Pulmonary artery endothelial cell (primary cell): ENCODE measurements around the gene RPL28. TPM values are rescaled to one million over a fixed set of nuclear protein-coding genes. Genes with fewer than 3 reads are reported as not detected.
"Not testable (repeated sequence)": the region's sequence is repeated elsewhere in the genome, so short reads cannot be mapped to it uniquely, and the experiment has no call there.

Experiments used
- DNase-seq: peaks from one replicate; pipeline ENCODE4 v3.0.0-alpha.2; 2011; ENCODE audit warnings: low read depth, low spot score
- total RNA-seq: library from RNA; depleted of rRNA; stranded (reverse); fragments of >200 nt; gene quantifications from 2 replicates; pipeline ENCODE4 v1.2.3, GENCODE V29; 2014

Gene RPL28
- total RNA-seq, 1 donor from 2014 or later = 256 TPM

DNA sequence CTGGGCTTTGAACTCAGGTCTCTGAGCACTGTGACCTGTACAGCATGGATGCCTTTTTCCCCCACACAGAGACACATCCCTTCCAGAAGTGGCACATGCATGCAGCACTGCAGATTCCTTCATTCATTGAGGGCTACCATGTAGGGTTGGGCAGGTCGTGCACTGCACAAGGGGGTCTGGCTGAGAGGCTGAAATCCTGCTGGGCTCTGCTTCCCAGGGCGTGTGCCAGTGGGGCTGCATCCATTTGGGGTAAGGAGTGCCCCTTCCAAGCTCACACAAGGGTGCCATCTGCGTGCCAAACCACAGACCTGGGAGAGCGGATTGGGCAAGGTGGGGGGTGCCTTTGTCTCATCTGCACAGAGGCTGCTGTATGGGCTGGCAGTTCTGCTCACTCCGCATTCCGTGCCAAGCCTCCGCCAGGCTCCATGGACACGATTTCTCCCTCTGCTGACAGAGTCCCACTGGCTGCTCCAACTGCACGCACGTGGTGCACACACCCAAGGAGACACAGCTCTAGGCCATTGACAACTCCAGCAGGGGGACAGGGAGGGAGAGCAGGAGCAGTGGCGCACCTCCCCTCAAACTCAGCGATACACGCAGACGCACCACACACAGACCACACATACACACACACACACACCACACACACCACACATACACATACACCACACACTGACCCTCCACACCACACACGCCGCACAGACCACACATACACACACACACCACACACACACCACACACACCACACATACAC, 61.9 kb downstream of the RPL28 start:
- DNase-seq = no peak

GRCh38 chr19:55448175-55448490, 62.4 kb downstream of the RPL28 start:
- DNase-seq = not testable (repeated sequence)

DNA sequence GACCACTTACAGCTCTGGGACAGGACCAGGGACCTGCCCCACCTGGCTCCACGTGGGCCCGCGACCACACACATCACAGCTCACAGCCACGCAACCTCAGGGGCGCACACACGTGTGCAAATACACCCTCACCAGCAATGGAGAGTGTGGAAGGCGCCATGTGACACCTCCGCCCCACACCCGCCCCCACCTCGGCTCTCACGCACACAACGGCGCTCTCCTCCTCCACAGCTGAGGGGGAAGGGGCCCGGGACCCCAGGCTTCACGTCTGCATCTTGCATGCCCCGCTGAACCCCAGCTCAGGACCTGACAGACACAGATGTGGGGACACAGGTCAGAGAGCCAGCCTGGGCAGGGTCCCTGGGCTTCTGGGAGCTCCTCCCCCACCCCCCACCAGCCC, 63.7 kb downstream of the RPL28 start:
- no peak for DNase-seq

DNA sequence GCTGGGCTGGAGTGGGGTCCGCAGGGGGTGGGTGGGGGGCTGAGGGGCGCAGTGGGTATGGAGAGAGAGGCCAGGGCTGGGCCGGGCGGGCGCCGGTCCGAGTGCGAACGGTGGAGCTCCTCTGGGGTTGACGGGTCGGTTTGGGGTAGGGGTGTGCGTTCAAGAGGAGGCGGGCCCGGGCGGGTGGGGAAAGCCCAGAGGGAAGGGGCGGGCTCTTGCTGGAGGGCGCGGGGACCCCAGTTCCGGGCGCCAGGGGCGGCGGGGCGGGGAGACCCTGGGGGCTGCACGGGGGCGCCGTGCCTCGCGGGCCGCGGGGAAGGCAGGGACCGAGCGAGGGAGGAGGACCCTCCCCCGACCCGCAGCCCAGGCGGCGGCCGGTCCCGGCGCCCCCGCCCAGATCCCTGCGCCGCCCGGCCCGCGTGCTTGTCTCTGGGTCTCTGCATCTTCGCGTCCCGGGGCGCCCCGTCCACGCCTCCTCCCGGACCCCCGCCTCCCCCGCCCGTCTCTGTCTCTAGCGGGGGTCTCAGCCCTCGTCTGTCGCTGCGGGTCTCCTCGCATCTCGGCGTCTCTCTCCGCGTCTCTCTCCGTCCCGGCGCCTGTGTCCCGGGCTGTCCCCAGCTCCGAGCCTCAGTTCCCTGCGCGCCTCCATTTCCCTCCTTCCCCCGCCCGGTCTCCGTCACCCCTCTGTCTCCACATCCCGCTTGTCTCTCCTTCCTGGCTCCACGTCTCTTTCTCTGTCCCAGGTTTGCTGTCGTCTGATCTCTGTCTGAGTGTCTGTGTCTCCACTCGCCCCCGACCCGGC, 65.6 kb downstream of the RPL28 start:
- DNase-seq = no peak

- DNase-seq = no peak
Measured at GRCh38 chr19:55451965-55452748, 66.4 kb downstream of the RPL28 start.

Other genes starting within 250 kb of the RPL28 start
- 2.0 and 2.3 TPM in 2 replicates for gene TNNT1, start 236.7 kb upstream of the RPL28 start, total RNA-seq
- gene TNNI3, start 228.2 kb upstream of the RPL28 start, total RNA-seq = not detected in 2 replicates
- gene DNAAF3, start 219.3 kb upstream of the RPL28 start, total RNA-seq = 0.32 and 0.73 TPM in 2 replicates
- not detected in 2 replicates for gene SYT5, start 205.6 kb upstream of the RPL28 start, total RNA-seq
- 0.46 and 1.2 TPM in 2 replicates for gene PTPRH, start 176.4 kb upstream of the RPL28 start, total RNA-seq
- gene TMEM86B, start 157.2 kb upstream of the RPL28 start, total RNA-seq = 0.73 and 1.1 TPM in 2 replicates
- 32.5 and 33.0 TPM in 2 replicates for gene PPP6R1, start 126.9 kb upstream of the RPL28 start, total RNA-seq
- gene HSPBP1, start 105.8 kb upstream of the RPL28 start, total RNA-seq = 30.1 and 37.8 TPM in 2 replicates
- gene BRSK1, start 101.9 kb upstream of the RPL28 start, total RNA-seq = 0.07 and 0.40 TPM in 2 replicates
- not detected in 2 replicates for gene TMEM150B, start 60.6 kb upstream of the RPL28 start, total RNA-seq
- 4.3 and 4.8 TPM in 2 replicates for gene KMT5C, start 46.1 kb upstream of the RPL28 start, total RNA-seq
- not detected in 2 replicates for gene COX6B2, start 31.2 kb upstream of the RPL28 start, total RNA-seq
- not detected in 2 replicates for gene GARIN5B, start 22.7 kb upstream of the RPL28 start, total RNA-seq
- 0.33 TPM in 1 of 2 replicates, not detected in the other for gene IL11, start 15.5 kb upstream of the RPL28 start, total RNA-seq
- not detected in 2 replicates for gene TMEM190, start 9.1 kb upstream of the RPL28 start, total RNA-seq
- gene TMEM238, start 1.6 kb upstream of the RPL28 start, total RNA-seq = 0.21 and 0.46 TPM in 2 replicates
- 150 and 327 TPM in 2 replicates for gene UBE2S, start 21.9 kb downstream of the RPL28 start, total RNA-seq
- not detected in 2 replicates for gene SHISA7, start 57.4 kb downstream of the RPL28 start, total RNA-seq
- gene ISOC2, start 75.7 kb downstream of the RPL28 start, total RNA-seq = 36.0 and 63.3 TPM in 2 replicates
- gene C19orf85, start 78.8 kb downstream of the RPL28 start, total RNA-seq = not detected in 2 replicates
- gene ZNF628, start 90.7 kb downstream of the RPL28 start, total RNA-seq = 0.99 and 1.1 TPM in 2 replicates
- gene NAT14, start 99.3 kb downstream of the RPL28 start, total RNA-seq = 9.8 and 21.2 TPM in 2 replicates
- gene SSC5D, start 102.5 kb downstream of the RPL28 start, total RNA-seq = 0.11 and 0.13 TPM in 2 replicates
- gene SBK2, start 151.2 kb downstream of the RPL28 start, total RNA-seq = not detected in 2 replicates
- gene SBK3, start 159.6 kb downstream of the RPL28 start, total RNA-seq = 0.13 and 0.28 TPM in 2 replicates
- gene ZNF579, start 194.9 kb downstream of the RPL28 start, total RNA-seq = 2.6 and 4.1 TPM in 2 replicates
- gene FIZ1, start 213.6 kb downstream of the RPL28 start, total RNA-seq = 2.4 and 2.5 TPM in 2 replicates
- gene ZNF524, start 214.4 kb downstream of the RPL28 start, total RNA-seq = 12.2 and 12.5 TPM in 2 replicates
- 0.67 and 0.86 TPM in 2 replicates for gene ZNF865, start 219.7 kb downstream of the RPL28 start, total RNA-seq
- gene ZNF784, start 238.6 kb downstream of the RPL28 start, total RNA-seq = 2.5 and 3.7 TPM in 2 replicates